Panc1 (cell line): Measurements from ENCODE around the gene ERCC2. TPM values are rescaled to one million over a fixed set of nuclear protein-coding genes. Genes with fewer than 3 reads are reported as not detected.

Experiments
- ATAC-seq: fragments of 200-7000 bp; cut with Tn5 transposase; 2 replicates; pipeline ENCODE4 v1.9.1; 2020; ENCODE audit warnings: mild to moderate bottlenecking, moderate library complexity
- BruUV-seq: library from RNA; stranded (reverse); fragments of 400-500 nt; replicated peaks from 2 replicates; lab custom pipeline; 2021; lab: Mats Ljungman, UMichigan
- CTCF ChIA-PET: fragments of 300-600 bp; sonication (Branson Sonifier 250); formaldehyde crosslinking; loops from one replicate; lab custom pipeline; 2022; ENCODE audit warnings: antibody characterized with exemption; lab: Charles Lee
- POLR2A ChIA-PET: fragments of 300-600 bp; sonication (Branson Sonifier 250); formaldehyde crosslinking; loops from one replicate; lab custom pipeline; 2022; ENCODE audit warnings: antibody characterized with exemption; lab: Charles Lee
- DNase-seq: peaks from one replicate; pipeline ENCODE4 v3.0.0-alpha.2; 2010; ENCODE audit warnings: low read depth, low spot score
- H3K27ac ChIP-seq: 2 replicates; pipeline ENCODE4 v1.5.1; 2011; ENCODE audit warnings: mild to moderate bottlenecking, low read length, inconsistent platforms
- H3K27me3 ChIP-seq: fragments of 200-500 bp; sonication (Bioruptor generic); 2 replicates; pipeline ENCODE4 v1.6.0; 2014; ENCODE audit warnings: low read length, inconsistent platforms; ENCODE audit not compliant: control insufficient read depth, insufficient read depth
- H3K36me3 ChIP-seq: fragments of 200-500 bp; sonication (Bioruptor generic); 2 replicates; pipeline ENCODE4 v1.5.1; 2014; ENCODE audit warnings: inconsistent platforms, mild to moderate bottlenecking, low read length, moderate library complexity; ENCODE audit not compliant: control insufficient read depth, insufficient read depth
- H3K4me1 ChIP-seq: 2 replicates; pipeline ENCODE4 v1.5.1; 2011; ENCODE audit warnings: inconsistent platforms, mild to moderate bottlenecking, low read length, moderate library complexity; ENCODE audit not compliant: control insufficient read depth, insufficient read depth
- H3K4me3 ChIP-seq, 2 experiments: 2 replicates each; pipeline ENCODE4 v1.5.1; 2011 to 2012; ENCODE audit warnings: low read depth in 2 of 2, low read length in 2 of 2, mild to moderate bottlenecking in 2 of 2, inconsistent platforms in 1 of 2, moderate library complexity in 1 of 2
- H3K9me3 ChIP-seq: fragments of 200-500 bp; sonication (Bioruptor generic); 2 replicates; pipeline ENCODE4 v1.5.1; 2014; ENCODE audit warnings: low read depth, mild to moderate bottlenecking, inconsistent platforms, low read length, moderate library complexity; ENCODE audit not compliant: control insufficient read depth, insufficient read depth
- POLR2AphosphoS5 ChIP-seq: IDR thresholded peaks from 2 replicates; pipeline ENCODE4 v1.6.1; 2012; ENCODE audit warnings: mild to moderate bottlenecking, low read depth, low read length, moderate library complexity
- SIN3A ChIP-seq: IDR thresholded peaks from 2 replicates; pipeline ENCODE4 v1.6.1; 2012; ENCODE audit warnings: low read depth, mild to moderate bottlenecking, low read length, moderate library complexity, borderline replicate concordance; ENCODE audit not compliant: insufficient read depth
- TCF7L2 ChIP-seq: IDR thresholded peaks from 2 replicates; pipeline ENCODE4 v1.6.1; 2011; ENCODE audit warnings: mild to moderate bottlenecking, low read depth, low read length, inconsistent platforms
- in situ Hi-C: cut with HindIII; loops from 2 replicates; pipeline ENCODE4 v1.10.0; 2016; ENCODE audit warnings: low sequenced_read_pairs, low pct_unique_long_range_greater_than_20kb
- intact Hi-C: fragments of 100-400 bp; cut with micrococcal nuclease; formaldehyde crosslinking; loops from one replicate; pipeline ENCODE4 v1.10.0; 2022; ENCODE audit not compliant: unreplicated experiment
- total RNA-seq: library from RNA; stranded (reverse); gene quantifications from one replicate; pipeline ENCODE4 v1.2.1, GENCODE V29; 2021; ENCODE audit not compliant: unreplicated experiment
- TF ChIP-seq, protein P1 (sequence below), 2 experiments: IDR thresholded peaks; 2 replicates each; pipeline ENCODE4 v1.6.1; 2011 to 2012; ENCODE audit warnings: low read depth in 2 of 2, control low read depth in 1 of 2, low read length in 1 of 2, mild to moderate bottlenecking in 1 of 2, moderate library complexity in 1 of 2; ENCODE audit not compliant: insufficient read depth in 1 of 2
- TF ChIP-seq, protein P2 (sequence below): fragments of 450-650 bp; IDR thresholded peaks from 2 replicates; pipeline ENCODE4 v1.5.1; 2017; ENCODE audit warnings: mild to moderate bottlenecking

Gene ERCC2
- total RNA-seq, 1 experiment from 2014 or later: 32.5 TPM

DNA sequence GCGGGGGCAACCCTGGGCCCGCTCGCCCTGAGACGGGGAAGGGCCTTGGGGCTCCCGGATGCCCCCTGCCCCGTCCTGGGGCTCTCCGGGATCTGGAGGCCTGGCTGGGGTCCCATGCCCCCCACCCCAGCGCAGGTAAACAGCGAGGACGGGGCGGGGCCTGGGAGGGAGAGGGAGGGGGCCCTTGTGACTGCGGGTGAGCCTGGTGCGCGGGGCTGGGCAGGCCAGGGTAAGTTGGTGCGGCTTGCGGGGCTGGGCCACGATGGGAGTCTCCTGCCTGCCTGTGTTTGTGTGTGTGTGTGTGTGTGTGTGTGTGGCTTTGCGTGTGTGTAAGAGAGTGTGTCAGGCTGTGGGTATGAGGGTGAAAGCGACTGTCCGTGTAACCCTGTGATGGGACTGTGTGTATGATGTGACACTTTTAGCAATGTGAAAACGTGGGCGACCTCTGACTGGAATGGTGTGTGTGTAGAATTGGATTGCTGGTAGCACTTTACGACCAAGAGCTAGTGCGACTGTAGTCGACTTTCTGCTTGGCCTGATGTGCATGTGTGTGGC is 29.4 kb downstream of the ERCC2 start:
- no peaks in the 10 kb centered on the region for H3K9me3 ChIP-seq
- H3K27ac ChIP-seq: no peak overlapping the region
- peaks cover 2% of the 10 kb centered on the region; the same call in 1 of the 2 replicates for H3K36me3 ChIP-seq
- H3K4me3 ChIP-seq: peak overlapping the region; percentile 37 to 41; a peak in 3 of 4 replicates
- POLR2A ChIA-PET: interaction anchor here (0.7 kb wide), 1 partner anchor 89 kb away, joined by 6 read pairs; no protein-coding TSS in a partner anchor
- intact Hi-C loops (no loop called here), in situ Hi-C loops (no loop called here)
- DNase-seq (no peak), ATAC-seq (no peak)
- TF ChIP-seq, protein P1, sequence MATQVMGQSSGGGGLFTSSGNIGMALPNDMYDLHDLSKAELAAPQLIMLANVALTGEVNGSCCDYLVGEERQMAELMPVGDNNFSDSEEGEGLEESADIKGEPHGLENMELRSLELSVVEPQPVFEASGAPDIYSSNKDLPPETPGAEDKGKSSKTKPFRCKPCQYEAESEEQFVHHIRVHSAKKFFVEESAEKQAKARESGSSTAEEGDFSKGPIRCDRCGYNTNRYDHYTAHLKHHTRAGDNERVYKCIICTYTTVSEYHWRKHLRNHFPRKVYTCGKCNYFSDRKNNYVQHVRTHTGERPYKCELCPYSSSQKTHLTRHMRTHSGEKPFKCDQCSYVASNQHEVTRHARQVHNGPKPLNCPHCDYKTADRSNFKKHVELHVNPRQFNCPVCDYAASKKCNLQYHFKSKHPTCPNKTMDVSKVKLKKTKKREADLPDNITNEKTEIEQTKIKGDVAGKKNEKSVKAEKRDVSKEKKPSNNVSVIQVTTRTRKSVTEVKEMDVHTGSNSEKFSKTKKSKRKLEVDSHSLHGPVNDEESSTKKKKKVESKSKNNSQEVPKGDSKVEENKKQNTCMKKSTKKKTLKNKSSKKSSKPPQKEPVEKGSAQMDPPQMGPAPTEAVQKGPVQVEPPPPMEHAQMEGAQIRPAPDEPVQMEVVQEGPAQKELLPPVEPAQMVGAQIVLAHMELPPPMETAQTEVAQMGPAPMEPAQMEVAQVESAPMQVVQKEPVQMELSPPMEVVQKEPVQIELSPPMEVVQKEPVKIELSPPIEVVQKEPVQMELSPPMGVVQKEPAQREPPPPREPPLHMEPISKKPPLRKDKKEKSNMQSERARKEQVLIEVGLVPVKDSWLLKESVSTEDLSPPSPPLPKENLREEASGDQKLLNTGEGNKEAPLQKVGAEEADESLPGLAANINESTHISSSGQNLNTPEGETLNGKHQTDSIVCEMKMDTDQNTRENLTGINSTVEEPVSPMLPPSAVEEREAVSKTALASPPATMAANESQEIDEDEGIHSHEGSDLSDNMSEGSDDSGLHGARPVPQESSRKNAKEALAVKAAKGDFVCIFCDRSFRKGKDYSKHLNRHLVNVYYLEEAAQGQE (IDR thresholded peaks at IDR 0.05; ENCODE audit: insufficient read depth in 1 of 2, low read depth in 2 of 2, low read length in 1 of 2): no peak
- TF ChIP-seq TCF7L2 (no peak), SIN3A (no peak), POLR2AphosphoS5 (no peak)
- TF ChIP-seq, protein P2, sequence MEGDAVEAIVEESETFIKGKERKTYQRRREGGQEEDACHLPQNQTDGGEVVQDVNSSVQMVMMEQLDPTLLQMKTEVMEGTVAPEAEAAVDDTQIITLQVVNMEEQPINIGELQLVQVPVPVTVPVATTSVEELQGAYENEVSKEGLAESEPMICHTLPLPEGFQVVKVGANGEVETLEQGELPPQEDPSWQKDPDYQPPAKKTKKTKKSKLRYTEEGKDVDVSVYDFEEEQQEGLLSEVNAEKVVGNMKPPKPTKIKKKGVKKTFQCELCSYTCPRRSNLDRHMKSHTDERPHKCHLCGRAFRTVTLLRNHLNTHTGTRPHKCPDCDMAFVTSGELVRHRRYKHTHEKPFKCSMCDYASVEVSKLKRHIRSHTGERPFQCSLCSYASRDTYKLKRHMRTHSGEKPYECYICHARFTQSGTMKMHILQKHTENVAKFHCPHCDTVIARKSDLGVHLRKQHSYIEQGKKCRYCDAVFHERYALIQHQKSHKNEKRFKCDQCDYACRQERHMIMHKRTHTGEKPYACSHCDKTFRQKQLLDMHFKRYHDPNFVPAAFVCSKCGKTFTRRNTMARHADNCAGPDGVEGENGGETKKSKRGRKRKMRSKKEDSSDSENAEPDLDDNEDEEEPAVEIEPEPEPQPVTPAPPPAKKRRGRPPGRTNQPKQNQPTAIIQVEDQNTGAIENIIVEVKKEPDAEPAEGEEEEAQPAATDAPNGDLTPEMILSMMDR: no peak
- no peaks in the 10 kb centered on the region for H3K27me3 ChIP-seq
- CTCF ChIA-PET: no interaction called here
- no peaks in the 10 kb centered on the region for H3K4me1 ChIP-seq
- no TSS peak for BruUV-seq

DNA sequence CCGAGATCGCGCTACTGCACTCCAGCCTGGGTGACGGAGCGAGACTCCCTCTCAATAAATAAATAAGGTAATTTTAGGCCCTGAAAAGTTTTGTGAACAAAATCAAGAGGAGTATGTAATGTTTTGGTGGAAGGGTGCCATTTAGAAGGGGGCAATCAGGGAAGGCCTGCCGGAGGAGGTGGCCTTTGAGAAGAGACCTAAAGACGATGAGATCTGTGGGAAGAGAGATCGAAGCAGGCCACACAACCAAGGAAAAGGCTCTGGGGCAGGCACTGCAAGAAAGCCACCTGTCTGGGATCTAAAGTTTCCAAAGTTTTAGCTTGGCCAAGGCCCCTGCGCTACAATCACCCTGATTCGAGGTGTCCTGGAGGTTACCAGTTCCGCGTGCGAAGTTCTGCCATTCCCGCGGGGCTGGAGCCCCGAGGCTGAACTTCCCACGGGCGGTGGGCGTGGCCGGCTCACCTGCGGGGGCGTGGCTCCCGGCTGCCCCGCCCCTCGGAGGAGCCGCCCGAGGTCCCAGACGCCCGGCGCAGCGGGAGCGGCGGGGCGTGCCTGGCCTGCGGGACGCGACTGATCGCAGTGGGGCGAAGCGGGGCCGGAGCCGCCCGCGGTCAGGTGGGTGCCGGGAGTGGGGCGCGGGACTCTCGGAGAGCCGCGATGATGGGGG is 30.0 kb downstream of the ERCC2 start, which contains the start of gene KLC3:
TSS of gene KLC3 (plus strand) at position 519 of the 667 bp plus-strand sequence. CDS start 4,792 bp downstream, outside the sequence.
- no TSS peak for BruUV-seq
- Histone ChIP-seq H3K4me3 (peak within 1 kb of the TSS; percentile 37 to 41), H3K9me3 (no peaks in the 10 kb centered on the region), H3K4me1 (no peaks in the 10 kb centered on the region), H3K36me3 (peaks cover 2% of the 10 kb centered on the region; the same call in 1 of the 2 replicates), H3K27ac (no peak within 1 kb of the TSS), H3K27me3 (no peaks in the 10 kb centered on the region)
- in situ Hi-C loops: no loop called here
- peak; percentile 36; the same call in 1 of the 2 replicates for ATAC-seq
- intact Hi-C loops: no loop called here
- POLR2A ChIA-PET: no interaction called here
- CTCF ChIA-PET: no interaction called here
- TF ChIP-seq, protein P2: no peak
- TF ChIP-seq SIN3A (no peak), POLR2AphosphoS5 (no peak), TCF7L2 (no peak)
- TF ChIP-seq, protein P1 (IDR thresholded peaks at IDR 0.05; ENCODE audit: insufficient read depth in 1 of 2, low read depth in 2 of 2, low read length in 1 of 2): no peak
- no peak for DNase-seq
